Mammary microvascular endothelial cell (primary cell): ENCODE measurements around the gene MAGEB17. TPM values are rescaled to one million over a fixed set of nuclear protein-coding genes. Genes with fewer than 3 reads are reported as not detected.

Source experiments
- total RNA-seq: library from RNA; depleted of rRNA; stranded (reverse); fragments of >200 nt; gene quantifications from 2 replicates; pipeline ENCODE4 v1.2.3, GENCODE V29; 2015

MAGEB17 gene
- not detected in 2 replicates for total RNA-seq

GRCh38 chrX:16167181-16167580 lies at the start of gene MAGEB17:
Gene MAGEB17, plus strand, starts transcription at chrX:16167481. Its CDS starts 2,902 bp downstream, at chrX:16170383.

GRCh38 chrX:16123222-16123786 lies 44.0 kb upstream of the MAGEB17 start, which contains the start of gene GRPR:
Gene GRPR, plus strand, starts transcription at chrX:16123565. Its CDS starts 389 bp downstream, at chrX:16123954.

Other genes starting within 250 kb of the MAGEB17 start
- not detected in 2 replicates for gene GRPR, start 43.9 kb upstream of the MAGEB17 start, total RNA-seq